HG02981 (cell line): ENCODE data around the gene ZNF234.
"Not testable (repeated sequence)": the region's sequence is repeated elsewhere in the genome, so short reads cannot be mapped to it uniquely, and the experiment has no call there.

Source experiments
- ATAC-seq: cut with Tn5 transposase; IDR thresholded peaks from one replicate; pipeline ENCODE4 v1.9.1; 2021; ENCODE audit warnings: mild to moderate bottlenecking, moderate library complexity; ENCODE audit not compliant: unreplicated experiment

Gene ZNF234

DNA sequence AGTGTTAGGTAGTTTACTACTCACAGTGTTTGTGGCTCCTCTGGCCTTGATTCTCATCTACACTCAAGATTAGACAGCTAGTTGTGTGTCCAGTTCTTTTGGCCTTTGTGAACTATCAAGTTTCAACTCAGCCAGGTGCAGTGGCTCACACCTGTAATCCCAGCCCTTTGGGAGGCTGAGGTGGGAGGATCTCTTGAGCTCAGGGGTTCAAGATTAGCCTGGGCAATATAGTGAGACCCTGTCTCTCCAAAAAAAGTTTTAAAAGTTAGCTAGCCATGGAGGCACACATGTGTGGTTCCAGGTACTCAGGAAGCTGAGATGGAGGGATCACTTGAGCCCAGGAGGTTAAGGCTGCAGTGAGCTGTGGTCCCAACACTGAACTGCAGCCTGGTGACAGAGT is 39.6 kb downstream of the ZNF234 start:
- ATAC-seq = no peak

DNA sequence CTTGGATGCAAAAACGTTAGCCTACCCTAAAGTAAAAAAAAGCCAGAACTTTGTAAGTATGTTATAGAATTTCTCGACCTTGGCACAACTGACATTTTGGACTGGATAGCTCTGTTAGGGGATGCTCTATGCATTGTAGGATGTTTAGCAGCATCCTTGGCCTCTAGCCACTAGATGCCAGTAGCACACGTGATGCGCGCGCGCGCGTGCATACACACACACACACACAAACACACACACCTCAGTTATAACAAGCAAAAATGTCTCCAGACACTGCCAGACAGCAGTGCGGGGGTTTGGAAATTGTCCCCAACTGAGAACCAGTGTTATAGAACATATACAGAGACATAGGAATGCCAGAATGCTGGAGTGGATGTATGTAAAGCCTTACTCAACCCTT is 40.8 kb downstream of the ZNF234 start:
- ATAC-seq = no peak

GRCh38 chr19:44190020-44190419 is 48.7 kb downstream of the ZNF234 start:
- ATAC-seq = no peak

DNA sequence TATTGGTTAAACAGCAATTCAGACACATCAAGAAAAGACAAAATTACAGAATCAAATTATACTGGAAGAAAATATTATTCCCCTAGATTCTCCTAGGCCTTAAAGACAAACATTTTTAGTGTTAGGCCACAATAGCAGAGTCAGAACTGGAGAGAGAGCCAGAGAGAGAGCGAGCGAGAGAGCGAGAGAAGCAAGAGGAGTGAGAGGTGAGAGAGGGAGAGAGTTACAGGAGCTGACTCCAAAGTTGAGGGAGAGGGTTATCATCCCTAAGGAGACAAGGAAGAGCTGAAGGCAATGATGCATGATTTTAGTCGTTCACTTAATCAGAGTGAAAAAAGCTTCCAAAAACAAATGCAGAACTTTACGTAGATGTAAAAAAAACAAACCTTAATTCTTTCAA is 50.8 kb downstream of the ZNF234 start:
- no peak for ATAC-seq

DNA sequence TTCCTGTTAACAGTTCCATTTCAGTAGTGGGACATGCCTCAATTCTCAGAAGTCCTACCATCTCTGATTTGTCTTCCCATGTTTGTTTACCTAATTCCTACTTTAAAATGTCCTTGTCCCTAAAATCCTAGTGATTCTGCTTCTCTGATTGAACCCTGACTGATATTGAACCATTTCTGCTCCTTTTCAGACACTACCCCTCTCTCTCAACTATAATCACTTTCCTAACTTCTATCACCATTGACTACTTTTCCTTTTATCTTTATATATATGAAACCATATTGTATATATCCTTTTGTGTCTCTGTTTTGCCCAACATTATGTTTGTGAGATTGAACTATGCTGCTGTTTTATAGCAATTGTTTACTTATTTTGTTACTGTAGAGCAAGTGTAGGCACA is 55.4 kb downstream of the ZNF234 start:
- no peak for ATAC-seq

- ATAC-seq = no peak
These were observed 61.1 kb downstream of the ZNF234 start for GRCh38 chr19:44202470-44202869.

DNA sequence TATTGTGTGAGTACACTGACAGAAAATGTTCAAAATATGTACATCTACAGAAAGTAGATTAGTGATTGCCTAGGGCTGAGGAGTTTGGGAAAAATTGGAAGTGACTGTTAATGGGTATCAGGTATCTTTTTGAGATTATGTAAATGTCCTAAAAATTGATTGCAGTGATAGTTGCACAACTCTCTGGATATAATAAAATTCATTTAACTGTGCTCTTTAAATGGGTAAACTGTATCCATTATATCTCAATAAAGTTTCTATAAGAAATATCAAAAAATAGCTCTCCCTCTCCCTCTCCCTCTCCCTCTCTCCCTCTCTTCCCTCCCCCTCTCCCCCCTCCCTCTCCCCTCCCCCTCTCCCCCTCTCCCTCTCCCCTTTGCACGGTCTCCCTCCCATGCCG is 61.6 kb downstream of the ZNF234 start:
- no peak for ATAC-seq

- not testable (repeated sequence) for ATAC-seq
These were observed 62.5 kb downstream of the ZNF234 start for GRCh38 chr19:44203877-44204276.

GRCh38 chr19:44204772-44205171 is 63.4 kb downstream of the ZNF234 start:
- ATAC-seq = no peak

DNA sequence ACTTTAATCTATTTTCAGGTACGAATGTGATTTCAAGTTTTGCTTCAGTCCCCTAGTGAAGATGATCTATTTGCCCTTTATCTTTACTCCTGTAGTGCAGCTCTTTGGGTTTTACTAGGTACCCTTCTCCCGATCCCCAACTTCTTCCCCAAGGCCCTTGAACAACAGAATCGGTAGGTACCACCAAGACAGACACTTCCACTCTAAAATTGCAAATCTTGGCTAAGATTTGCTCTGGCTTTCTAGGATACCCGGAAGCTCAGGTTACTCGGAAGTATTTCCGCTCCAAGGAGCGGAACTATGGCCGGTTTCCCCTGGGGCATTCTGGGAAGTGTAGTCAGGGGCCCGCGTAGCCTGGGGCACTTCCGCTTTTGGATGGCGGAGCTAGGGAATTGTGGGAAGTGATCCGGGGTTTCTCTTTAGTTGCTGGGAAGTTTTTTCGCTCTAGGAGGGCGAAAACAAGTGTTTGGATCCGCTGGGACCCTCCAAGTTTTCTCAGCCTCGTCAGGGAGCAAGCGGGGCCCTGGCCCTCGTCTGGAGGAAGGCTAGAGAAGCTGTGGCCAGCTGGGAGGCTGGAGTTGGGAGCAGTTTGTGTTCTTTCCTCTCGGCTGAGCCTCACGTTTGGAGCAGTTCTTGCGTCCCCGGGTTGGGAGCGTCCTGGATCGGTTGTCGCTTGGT is 65.9 kb downstream of the ZNF234 start:
- peak; percentile 85 for ATAC-seq
